HuH-7.5 (cell line): Measurements from ENCODE around the gene SIMC1.

ENCODE experiments used
- DNase-seq: peaks from one replicate; pipeline ENCODE4 v3.0.0; 2011; ENCODE audit warnings: low spot score

Gene SIMC1

GRCh38 chr5:176364765-176365350, 126.6 kb downstream of the SIMC1 start:
- DNase-seq: no peak

- peak; percentile 63 for DNase-seq
These were observed 127.4 kb downstream of the SIMC1 start, which contains the start of gene ARL10 for GRCh38 chr5:176365351-176366231. Gene ARL10 (plus strand): TSS chr5:176365487. CDS start chr5:176365564, 77 bp downstream.

- no peak for DNase-seq
These were observed 128.1 kb downstream of the SIMC1 start for GRCh38 chr5:176366232-176366894.

- no peak for DNase-seq
These were observed 130.5 kb downstream of the SIMC1 start for GRCh38 chr5:176368726-176369125.

GRCh38 chr5:176369934-176370711, 131.9 kb downstream of the SIMC1 start:
- DNase-seq: no peak

- peak; percentile 46 for DNase-seq
These were observed 133.7 kb downstream of the SIMC1 start for GRCh38 chr5:176371621-176372539.

- DNase-seq: no peak
These were observed 135.0 kb downstream of the SIMC1 start for GRCh38 chr5:176373100-176373818.

- DNase-seq: no peak
These were observed 141.7 kb downstream of the SIMC1 start for GRCh38 chr5:176379881-176380280.

GRCh38 chr5:176381423-176381822, 143.2 kb downstream of the SIMC1 start:
- no peak for DNase-seq

- DNase-seq: no peak
These were observed 143.8 kb downstream of the SIMC1 start for GRCh38 chr5:176381979-176382378.

GRCh38 chr5:176382721-176383120, 144.5 kb downstream of the SIMC1 start:
- no peak for DNase-seq

- DNase-seq: no peak
These were observed 145.2 kb downstream of the SIMC1 start for GRCh38 chr5:176383248-176383905.

GRCh38 chr5:176383961-176384360, 145.7 kb downstream of the SIMC1 start:
- no peak for DNase-seq

GRCh38 chr5:176384366-176384930, 146.2 kb downstream of the SIMC1 start:
- DNase-seq: no peak

GRCh38 chr5:176384991-176385390, 146.8 kb downstream of the SIMC1 start:
- no peak for DNase-seq

- no peak for DNase-seq
These were observed 148.3 kb downstream of the SIMC1 start for GRCh38 chr5:176386491-176386890.

- no peak for DNase-seq
These were observed 149.2 kb downstream of the SIMC1 start for GRCh38 chr5:176387384-176387925.

GRCh38 chr5:176388003-176388443, 149.8 kb downstream of the SIMC1 start:
- DNase-seq: no peak
